ENCODE results near the gene PFKL.

- TF ChIP-seq, protein P1, sequence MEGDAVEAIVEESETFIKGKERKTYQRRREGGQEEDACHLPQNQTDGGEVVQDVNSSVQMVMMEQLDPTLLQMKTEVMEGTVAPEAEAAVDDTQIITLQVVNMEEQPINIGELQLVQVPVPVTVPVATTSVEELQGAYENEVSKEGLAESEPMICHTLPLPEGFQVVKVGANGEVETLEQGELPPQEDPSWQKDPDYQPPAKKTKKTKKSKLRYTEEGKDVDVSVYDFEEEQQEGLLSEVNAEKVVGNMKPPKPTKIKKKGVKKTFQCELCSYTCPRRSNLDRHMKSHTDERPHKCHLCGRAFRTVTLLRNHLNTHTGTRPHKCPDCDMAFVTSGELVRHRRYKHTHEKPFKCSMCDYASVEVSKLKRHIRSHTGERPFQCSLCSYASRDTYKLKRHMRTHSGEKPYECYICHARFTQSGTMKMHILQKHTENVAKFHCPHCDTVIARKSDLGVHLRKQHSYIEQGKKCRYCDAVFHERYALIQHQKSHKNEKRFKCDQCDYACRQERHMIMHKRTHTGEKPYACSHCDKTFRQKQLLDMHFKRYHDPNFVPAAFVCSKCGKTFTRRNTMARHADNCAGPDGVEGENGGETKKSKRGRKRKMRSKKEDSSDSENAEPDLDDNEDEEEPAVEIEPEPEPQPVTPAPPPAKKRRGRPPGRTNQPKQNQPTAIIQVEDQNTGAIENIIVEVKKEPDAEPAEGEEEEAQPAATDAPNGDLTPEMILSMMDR (IDR thresholded peaks at IDR 0.05), result no peak
- TF ChIP-seq POLR2A (IDR thresholded peaks at IDR 0.05), result no peak
Measured at GRCh38 chr21:44294391-44295162, 5.3 kb upstream of the PFKL start.
